GM23338 (cell line): ENCODE measurements around the gene DST.

Experiments
- CREB1 ChIP-seq: fragments of 250-450 bp; sonication (Bioruptor Pico); IDR thresholded peaks from 2 replicates; pipeline ENCODE4 v1.5.0; 2020; ENCODE audit warnings: low read depth, mild to moderate bottlenecking, moderate library complexity
- EZH2 ChIP-seq: fragments of 200-600 bp; sonication (generic); IDR thresholded peaks from one replicate; pipeline ENCODE4 v1.8.0; 2017; ENCODE audit warnings: antibody characterized with exemption, mild to moderate bottlenecking, low read depth; ENCODE audit not compliant: unreplicated experiment
- EZH2phosphoT487 ChIP-seq: fragments of 200-600 bp; sonication (generic); IDR thresholded peaks from one replicate; pipeline ENCODE4 v1.8.1; 2018; ENCODE audit warnings: antibody characterized with exemption; ENCODE audit not compliant: unreplicated experiment
- JUNB ChIP-seq: IDR thresholded peaks from one replicate; pipeline ENCODE4 v1.6.1; 2016; ENCODE audit warnings: antibody characterized with exemption; ENCODE audit not compliant: unreplicated experiment
- NANOG ChIP-seq: IDR thresholded peaks from 2 replicates; pipeline ENCODE4 v1.6.1; 2016; ENCODE audit warnings: antibody characterized with exemption, borderline replicate concordance
- POLR2AphosphoS5 ChIP-seq: IDR thresholded peaks from 2 replicates; pipeline ENCODE4 v1.6.1; 2016; ENCODE audit warnings: antibody characterized with exemption, low read depth
- STAT1 ChIP-seq: IDR thresholded peaks from one replicate; pipeline ENCODE4 v1.6.1; 2016; ENCODE audit warnings: antibody characterized with exemption; ENCODE audit not compliant: unreplicated experiment
- TF ChIP-seq, protein P1 (sequence below), 2 experiments: fragments of 200-600 bp in 1 of 2; sonication (generic) in 1 of 2; conservative IDR thresholded peaks; 2 replicates each; pipeline versions ENCODE4 v1.5.1 to v1.6.1; 2016 to 2017; ENCODE audit warnings: antibody characterized with exemption in 2 of 2, low read depth in 2 of 2, mild to moderate bottlenecking in 2 of 2, moderate library complexity in 1 of 2
- TF ChIP-seq, protein P2 (sequence below): IDR thresholded peaks from one replicate; pipeline ENCODE4 v1.6.1; 2018; ENCODE audit warnings: antibody characterized with exemption; ENCODE audit not compliant: unreplicated experiment
- TF ChIP-seq, protein P3 (sequence below): fragments of 250-450 bp; sonication (Bioruptor Pico); IDR thresholded peaks from 2 replicates; pipeline ENCODE4 v1.5.0; 2020; ENCODE audit warnings: mild to moderate bottlenecking, moderate library complexity
- TF ChIP-seq, protein P4 (sequence below): IDR thresholded peaks from 2 replicates; pipeline ENCODE4 v1.6.1; 2016; ENCODE audit warnings: antibody characterized with exemption

DNA sequence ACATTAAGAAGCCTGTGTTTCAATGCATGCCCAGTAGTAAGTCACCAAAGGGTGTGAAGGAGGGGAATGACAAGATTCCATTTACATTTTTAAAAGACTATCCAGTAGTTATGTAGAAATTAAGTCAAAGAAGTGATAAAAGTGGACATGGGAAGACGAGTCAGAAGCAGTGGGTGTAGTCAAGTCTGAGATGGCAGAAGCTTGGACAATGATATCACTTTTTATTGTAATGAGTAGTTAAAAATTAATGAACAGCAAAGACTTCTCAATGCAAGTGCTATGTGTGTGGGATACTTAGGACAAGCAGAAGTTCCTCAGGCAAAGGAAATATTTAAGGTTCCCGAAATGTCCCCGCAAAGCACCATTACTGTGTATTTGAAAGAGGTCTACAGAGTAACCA lies 156.0 kb downstream of the DST start:
- TF ChIP-seq EZH2, result no peak
- TF ChIP-seq, protein P1, sequence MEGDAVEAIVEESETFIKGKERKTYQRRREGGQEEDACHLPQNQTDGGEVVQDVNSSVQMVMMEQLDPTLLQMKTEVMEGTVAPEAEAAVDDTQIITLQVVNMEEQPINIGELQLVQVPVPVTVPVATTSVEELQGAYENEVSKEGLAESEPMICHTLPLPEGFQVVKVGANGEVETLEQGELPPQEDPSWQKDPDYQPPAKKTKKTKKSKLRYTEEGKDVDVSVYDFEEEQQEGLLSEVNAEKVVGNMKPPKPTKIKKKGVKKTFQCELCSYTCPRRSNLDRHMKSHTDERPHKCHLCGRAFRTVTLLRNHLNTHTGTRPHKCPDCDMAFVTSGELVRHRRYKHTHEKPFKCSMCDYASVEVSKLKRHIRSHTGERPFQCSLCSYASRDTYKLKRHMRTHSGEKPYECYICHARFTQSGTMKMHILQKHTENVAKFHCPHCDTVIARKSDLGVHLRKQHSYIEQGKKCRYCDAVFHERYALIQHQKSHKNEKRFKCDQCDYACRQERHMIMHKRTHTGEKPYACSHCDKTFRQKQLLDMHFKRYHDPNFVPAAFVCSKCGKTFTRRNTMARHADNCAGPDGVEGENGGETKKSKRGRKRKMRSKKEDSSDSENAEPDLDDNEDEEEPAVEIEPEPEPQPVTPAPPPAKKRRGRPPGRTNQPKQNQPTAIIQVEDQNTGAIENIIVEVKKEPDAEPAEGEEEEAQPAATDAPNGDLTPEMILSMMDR (conservative IDR thresholded peaks at IDR 0.05; ENCODE audit: low read depth in 2 of 2), result no peak
- TF ChIP-seq POLR2AphosphoS5, result no peak
- TF ChIP-seq CREB1 (CRISPR knock-in tag), result no peak
- TF ChIP-seq, protein P2, sequence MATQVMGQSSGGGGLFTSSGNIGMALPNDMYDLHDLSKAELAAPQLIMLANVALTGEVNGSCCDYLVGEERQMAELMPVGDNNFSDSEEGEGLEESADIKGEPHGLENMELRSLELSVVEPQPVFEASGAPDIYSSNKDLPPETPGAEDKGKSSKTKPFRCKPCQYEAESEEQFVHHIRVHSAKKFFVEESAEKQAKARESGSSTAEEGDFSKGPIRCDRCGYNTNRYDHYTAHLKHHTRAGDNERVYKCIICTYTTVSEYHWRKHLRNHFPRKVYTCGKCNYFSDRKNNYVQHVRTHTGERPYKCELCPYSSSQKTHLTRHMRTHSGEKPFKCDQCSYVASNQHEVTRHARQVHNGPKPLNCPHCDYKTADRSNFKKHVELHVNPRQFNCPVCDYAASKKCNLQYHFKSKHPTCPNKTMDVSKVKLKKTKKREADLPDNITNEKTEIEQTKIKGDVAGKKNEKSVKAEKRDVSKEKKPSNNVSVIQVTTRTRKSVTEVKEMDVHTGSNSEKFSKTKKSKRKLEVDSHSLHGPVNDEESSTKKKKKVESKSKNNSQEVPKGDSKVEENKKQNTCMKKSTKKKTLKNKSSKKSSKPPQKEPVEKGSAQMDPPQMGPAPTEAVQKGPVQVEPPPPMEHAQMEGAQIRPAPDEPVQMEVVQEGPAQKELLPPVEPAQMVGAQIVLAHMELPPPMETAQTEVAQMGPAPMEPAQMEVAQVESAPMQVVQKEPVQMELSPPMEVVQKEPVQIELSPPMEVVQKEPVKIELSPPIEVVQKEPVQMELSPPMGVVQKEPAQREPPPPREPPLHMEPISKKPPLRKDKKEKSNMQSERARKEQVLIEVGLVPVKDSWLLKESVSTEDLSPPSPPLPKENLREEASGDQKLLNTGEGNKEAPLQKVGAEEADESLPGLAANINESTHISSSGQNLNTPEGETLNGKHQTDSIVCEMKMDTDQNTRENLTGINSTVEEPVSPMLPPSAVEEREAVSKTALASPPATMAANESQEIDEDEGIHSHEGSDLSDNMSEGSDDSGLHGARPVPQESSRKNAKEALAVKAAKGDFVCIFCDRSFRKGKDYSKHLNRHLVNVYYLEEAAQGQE, result no peak
- no peak for TF ChIP-seq JUNB
- no peak for TF ChIP-seq EZH2phosphoT487
- TF ChIP-seq, protein P3, sequence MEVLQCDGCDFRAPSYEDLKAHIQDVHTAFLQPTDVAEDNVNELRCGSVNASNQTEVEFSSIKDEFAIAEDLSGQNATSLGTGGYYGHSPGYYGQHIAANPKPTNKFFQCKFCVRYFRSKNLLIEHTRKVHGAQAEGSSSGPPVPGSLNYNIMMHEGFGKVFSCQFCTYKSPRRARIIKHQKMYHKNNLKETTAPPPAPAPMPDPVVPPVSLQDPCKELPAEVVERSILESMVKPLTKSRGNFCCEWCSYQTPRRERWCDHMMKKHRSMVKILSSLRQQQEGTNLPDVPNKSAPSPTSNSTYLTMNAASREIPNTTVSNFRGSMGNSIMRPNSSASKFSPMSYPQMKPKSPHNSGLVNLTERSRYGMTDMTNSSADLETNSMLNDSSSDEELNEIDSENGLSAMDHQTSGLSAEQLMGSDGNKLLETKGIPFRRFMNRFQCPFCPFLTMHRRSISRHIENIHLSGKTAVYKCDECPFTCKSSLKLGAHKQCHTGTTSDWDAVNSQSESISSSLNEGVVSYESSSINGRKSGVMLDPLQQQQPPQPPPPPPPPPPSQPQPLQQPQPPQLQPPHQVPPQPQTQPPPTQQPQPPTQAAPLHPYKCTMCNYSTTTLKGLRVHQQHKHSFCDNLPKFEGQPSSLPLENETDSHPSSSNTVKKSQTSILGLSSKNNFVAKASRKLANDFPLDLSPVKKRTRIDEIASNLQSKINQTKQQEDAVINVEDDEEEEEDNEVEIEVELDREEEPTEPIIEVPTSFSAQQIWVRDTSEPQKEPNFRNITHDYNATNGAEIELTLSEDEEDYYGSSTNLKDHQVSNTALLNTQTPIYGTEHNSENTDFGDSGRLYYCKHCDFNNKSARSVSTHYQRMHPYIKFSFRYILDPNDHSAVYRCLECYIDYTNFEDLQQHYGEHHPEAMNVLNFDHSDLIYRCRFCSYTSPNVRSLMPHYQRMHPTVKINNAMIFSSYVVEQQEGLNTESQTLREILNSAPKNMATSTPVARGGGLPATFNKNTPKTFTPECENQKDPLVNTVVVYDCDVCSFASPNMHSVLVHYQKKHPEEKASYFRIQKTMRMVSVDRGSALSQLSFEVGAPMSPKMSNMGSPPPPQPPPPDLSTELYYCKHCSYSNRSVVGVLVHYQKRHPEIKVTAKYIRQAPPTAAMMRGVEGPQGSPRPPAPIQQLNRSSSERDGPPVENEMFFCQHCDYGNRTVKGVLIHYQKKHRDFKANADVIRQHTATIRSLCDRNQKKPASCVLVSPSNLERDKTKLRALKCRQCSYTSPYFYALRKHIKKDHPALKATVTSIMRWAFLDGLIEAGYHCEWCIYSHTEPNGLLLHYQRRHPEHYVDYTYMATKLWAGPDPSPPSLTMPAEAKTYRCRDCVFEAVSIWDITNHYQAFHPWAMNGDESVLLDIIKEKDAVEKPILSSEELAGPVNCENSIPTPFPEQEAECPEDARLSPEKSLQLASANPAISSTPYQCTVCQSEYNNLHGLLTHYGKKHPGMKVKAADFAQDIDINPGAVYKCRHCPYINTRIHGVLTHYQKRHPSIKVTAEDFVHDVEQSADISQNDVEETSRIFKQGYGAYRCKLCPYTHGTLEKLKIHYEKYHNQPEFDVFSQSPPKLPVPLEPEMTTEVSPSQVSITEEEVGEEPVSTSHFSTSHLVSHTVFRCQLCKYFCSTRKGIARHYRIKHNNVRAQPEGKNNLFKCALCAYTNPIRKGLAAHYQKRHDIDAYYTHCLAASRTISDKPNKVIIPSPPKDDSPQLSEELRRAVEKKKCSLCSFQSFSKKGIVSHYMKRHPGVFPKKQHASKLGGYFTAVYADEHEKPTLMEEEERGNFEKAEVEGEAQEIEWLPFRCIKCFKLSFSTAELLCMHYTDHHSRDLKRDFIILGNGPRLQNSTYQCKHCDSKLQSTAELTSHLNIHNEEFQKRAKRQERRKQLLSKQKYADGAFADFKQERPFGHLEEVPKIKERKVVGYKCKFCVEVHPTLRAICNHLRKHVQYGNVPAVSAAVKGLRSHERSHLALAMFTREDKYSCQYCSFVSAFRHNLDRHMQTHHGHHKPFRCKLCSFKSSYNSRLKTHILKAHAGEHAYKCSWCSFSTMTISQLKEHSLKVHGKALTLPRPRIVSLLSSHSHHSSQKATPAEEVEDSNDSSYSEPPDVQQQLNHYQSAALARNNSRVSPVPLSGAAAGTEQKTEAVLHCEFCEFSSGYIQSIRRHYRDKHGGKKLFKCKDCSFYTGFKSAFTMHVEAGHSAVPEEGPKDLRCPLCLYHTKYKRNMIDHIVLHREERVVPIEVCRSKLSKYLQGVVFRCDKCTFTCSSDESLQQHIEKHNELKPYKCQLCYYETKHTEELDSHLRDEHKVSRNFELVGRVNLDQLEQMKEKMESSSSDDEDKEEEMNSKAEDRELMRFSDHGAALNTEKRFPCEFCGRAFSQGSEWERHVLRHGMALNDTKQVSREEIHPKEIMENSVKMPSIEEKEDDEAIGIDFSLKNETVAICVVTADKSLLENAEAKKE, result no peak
- TF ChIP-seq NANOG, result no peak
- TF ChIP-seq, protein P4, sequence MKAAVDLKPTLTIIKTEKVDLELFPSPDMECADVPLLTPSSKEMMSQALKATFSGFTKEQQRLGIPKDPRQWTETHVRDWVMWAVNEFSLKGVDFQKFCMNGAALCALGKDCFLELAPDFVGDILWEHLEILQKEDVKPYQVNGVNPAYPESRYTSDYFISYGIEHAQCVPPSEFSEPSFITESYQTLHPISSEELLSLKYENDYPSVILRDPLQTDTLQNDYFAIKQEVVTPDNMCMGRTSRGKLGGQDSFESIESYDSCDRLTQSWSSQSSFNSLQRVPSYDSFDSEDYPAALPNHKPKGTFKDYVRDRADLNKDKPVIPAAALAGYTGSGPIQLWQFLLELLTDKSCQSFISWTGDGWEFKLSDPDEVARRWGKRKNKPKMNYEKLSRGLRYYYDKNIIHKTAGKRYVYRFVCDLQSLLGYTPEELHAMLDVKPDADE, result no peak
- TF ChIP-seq STAT1, result no peak
